Measurements from ENCODE around the gene SPAG4.

The SPAG4 gene

GRCh38 chr20:35621560-35621946 lies 5.9 kb downstream of the SPAG4 start:
- no peak for DNase-seq (ENCODE audit: low spot score)

- no peak for DNase-seq (ENCODE audit: low spot score)
These were observed 10.2 kb downstream of the SPAG4 start for GRCh38 chr20:35625584-35626385.

GRCh38 chr20:35626386-35627001 lies 10.9 kb downstream of the SPAG4 start:
- no peak for DNase-seq (ENCODE audit: low spot score)

- DNase-seq (ENCODE audit: low spot score): no peak
These were observed 11.5 kb downstream of the SPAG4 start for GRCh38 chr20:35627121-35627520.

GRCh38 chr20:35629427-35630145 lies 14.0 kb downstream of the SPAG4 start:
- DNase-seq (ENCODE audit: low spot score): no peak

- no peak for DNase-seq (ENCODE audit: low spot score)
These were observed 15.0 kb downstream of the SPAG4 start for GRCh38 chr20:35630636-35631035.

GRCh38 chr20:35632539-35633115 lies 17.0 kb downstream of the SPAG4 start:
- DNase-seq (ENCODE audit: low spot score): no peak

GRCh38 chr20:35635652-35636051 lies 20.0 kb downstream of the SPAG4 start:
- no peak for DNase-seq (ENCODE audit: low spot score)

GRCh38 chr20:35636095-35636494 lies 20.5 kb downstream of the SPAG4 start:
- DNase-seq (ENCODE audit: low spot score): no peak

- no peak for DNase-seq (ENCODE audit: low spot score)
These were observed 21.6 kb downstream of the SPAG4 start for GRCh38 chr20:35637276-35637675.

- no peak for DNase-seq (ENCODE audit: low spot score)
These were observed 23.1 kb downstream of the SPAG4 start for GRCh38 chr20:35638751-35639150.

GRCh38 chr20:35640724-35641123 lies 25.1 kb downstream of the SPAG4 start:
- DNase-seq (ENCODE audit: low spot score): no peak

- DNase-seq (ENCODE audit: low spot score): no peak
These were observed 26.1 kb downstream of the SPAG4 start for GRCh38 chr20:35641743-35642142.

GRCh38 chr20:35643045-35643444 lies 27.4 kb downstream of the SPAG4 start:
- no peak for DNase-seq (ENCODE audit: low spot score)

GRCh38 chr20:35644806-35645205 lies 29.2 kb downstream of the SPAG4 start:
- DNase-seq (ENCODE audit: low spot score): no peak

- no peak for DNase-seq (ENCODE audit: low spot score)
These were observed 33.2 kb downstream of the SPAG4 start for GRCh38 chr20:35648836-35649235.

- DNase-seq (ENCODE audit: low spot score): no peak
These were observed 35.0 kb downstream of the SPAG4 start for GRCh38 chr20:35650632-35651031.

GRCh38 chr20:35651958-35652357 lies 36.3 kb downstream of the SPAG4 start:
- DNase-seq (ENCODE audit: low spot score): no peak

- DNase-seq (ENCODE audit: low spot score): no peak
These were observed 37.2 kb downstream of the SPAG4 start for GRCh38 chr20:35652641-35653429.

GRCh38 chr20:35653430-35653734 lies 37.8 kb downstream of the SPAG4 start:
- DNase-seq (ENCODE audit: low spot score): no peak

GRCh38 chr20:35653893-35654292 lies 38.3 kb downstream of the SPAG4 start:
- DNase-seq (ENCODE audit: low spot score): no peak

GRCh38 chr20:35654415-35654814 lies 38.8 kb downstream of the SPAG4 start:
- DNase-seq (ENCODE audit: low spot score): no peak
